ENCODE measurements around the gene EFCAB7. TPM values are rescaled to one million over a fixed set of nuclear protein-coding genes. Genes with fewer than 3 reads are reported as not detected.
"Not testable (repeated sequence)": the region's sequence is repeated elsewhere in the genome, so short reads cannot be mapped to it uniquely, and the experiment has no call there.

The EFCAB7 gene
- total and polyA plus RNA-seq, 10 donors = 2.9 to 8.2 (median 6.0) TPM

GRCh38 chr1:63569068-63569467, 45.7 kb downstream of the EFCAB7 start:
- no peak for DNase-seq
- Histone ChIP-seq H3K27me3 (replicated peaks in 1 of 7) (no peaks in the 10 kb centered on the region), H3K27ac (no peak overlapping the region), H3K4me3 (no peak overlapping the region), H3K4me1 (no peaks in the 10 kb centered on the region), H3K9me3 (no peaks in the 10 kb centered on the region), H3K36me3 (no peaks in the 10 kb centered on the region)
- intact Hi-C loops (cut with DNase I; ENCODE audit: low total_unique reads) = no loop called here
- 76 to 88% (median 86%) methylated on average over 4 of the region's 4 CpGs for WGBS, 5 donors
- TF ChIP-seq POLR2AphosphoS5 (IDR thresholded peaks at IDR 0.05) = no peak
- TF ChIP-seq CTCF (IDR thresholded peaks at IDR 0.05 in 8 of 11, conservative IDR thresholded peaks at IDR 0.05 in 3 of 11) = no peak
- no peak for TF ChIP-seq POLR2A (IDR thresholded peaks at IDR 0.05)

- DNase-seq = no peak
- 90 to 98% (median 94%) methylated on average over 3 of the region's 3 CpGs for WGBS, 5 donors
- TF ChIP-seq POLR2AphosphoS5 (IDR thresholded peaks at IDR 0.05) = no peak
- TF ChIP-seq CTCF (IDR thresholded peaks at IDR 0.05 in 8 of 11, conservative IDR thresholded peaks at IDR 0.05 in 3 of 11) = no peak
- no peak for TF ChIP-seq POLR2A (IDR thresholded peaks at IDR 0.05)
- Histone ChIP-seq H3K4me3 (no peak overlapping the region), H3K27me3 (replicated peaks in 1 of 7) (no peaks in the 10 kb centered on the region), H3K27ac (no peak overlapping the region), H3K36me3 (no peaks in the 10 kb centered on the region), H3K9me3 (no peaks in the 10 kb centered on the region), H3K4me1 (no peaks in the 10 kb centered on the region)
- intact Hi-C loops (cut with DNase I; ENCODE audit: low total_unique reads) = no loop called here
These were observed 46.5 kb downstream of the EFCAB7 start for GRCh38 chr1:63569640-63570316.

GRCh38 chr1:63572686-63573085, 49.4 kb downstream of the EFCAB7 start:
- intact Hi-C loops (cut with DNase I; ENCODE audit: low total_unique reads) = not testable (repeated sequence)
- WGBS, 5 donors = 92 to 93% (median 93%) methylated on average over 8 of the region's 8 CpGs

GRCh38 chr1:63574203-63574796, 51.0 kb downstream of the EFCAB7 start:
- WGBS, 5 donors = 78 to 93% (median 88%) methylated on average over 2 of the region's 2 CpGs
- H3K4me1 ChIP-seq; H3K36me3 ChIP-seq; H3K27ac ChIP-seq; H3K27me3 ChIP-seq (replicated peaks in 1 of 7); H3K9me3 ChIP-seq; H3K4me3 ChIP-seq; DNase-seq; intact Hi-C loops (cut with DNase I; ENCODE audit: low total_unique reads): not testable (repeated sequence)

More at GRCh38 chr1:63572686-63573085, 49.4 kb downstream of the EFCAB7 start:
- not testable (repeated sequence) for H3K27me3 ChIP-seq (replicated peaks in 1 of 7); H3K36me3 ChIP-seq; H3K9me3 ChIP-seq; DNase-seq; H3K4me1 ChIP-seq; H3K4me3 ChIP-seq; H3K27ac ChIP-seq

- WGBS, 5 donors = 68 to 77% (median 74%) methylated on average over 4 of the region's 4 CpGs
These were observed 52.1 kb downstream of the EFCAB7 start for GRCh38 chr1:63575340-63575826.

GRCh38 chr1:63586326-63586725, 63.0 kb downstream of the EFCAB7 start:
- DNase-seq; H3K4me3 ChIP-seq; H3K27ac ChIP-seq; H3K36me3 ChIP-seq; intact Hi-C loops (cut with DNase I; ENCODE audit: low total_unique reads); H3K4me1 ChIP-seq; H3K27me3 ChIP-seq (replicated peaks in 1 of 7): not testable (repeated sequence)
- WGBS, 5 donors = 79 to 93% (median 83%) methylated on average over 1 of the region's 1 CpG
- peaks cover 0 to 19% (median 9%) of the 10 kb centered on the region in 8 donors for H3K9me3 ChIP-seq

More at GRCh38 chr1:63575340-63575826, 52.1 kb downstream of the EFCAB7 start:
- intact Hi-C loops (cut with DNase I; ENCODE audit: low total_unique reads) = no loop called here
- H3K4me1 ChIP-seq = no peaks in the 10 kb centered on the region
- no peak overlapping the region for H3K4me3 ChIP-seq
- H3K9me3 ChIP-seq = peaks cover 0 to 3% (median under 1%) of the 10 kb centered on the region in 8 donors
- TF ChIP-seq CTCF (IDR thresholded peaks at IDR 0.05 in 8 of 11, conservative IDR thresholded peaks at IDR 0.05 in 3 of 11) (peak; percentile 47 to 83 (median 71)), POLR2AphosphoS5 (IDR thresholded peaks at IDR 0.05) (no peak), POLR2A (IDR thresholded peaks at IDR 0.05) (no peak)
- no peak for DNase-seq
- no peaks in the 10 kb centered on the region for H3K27me3 ChIP-seq (replicated peaks in 1 of 7)
- no peaks in the 10 kb centered on the region for H3K36me3 ChIP-seq
- H3K27ac ChIP-seq = no peak overlapping the region
